ENCODE results near the gene PRKD1.

The PRKD1 gene

DNA sequence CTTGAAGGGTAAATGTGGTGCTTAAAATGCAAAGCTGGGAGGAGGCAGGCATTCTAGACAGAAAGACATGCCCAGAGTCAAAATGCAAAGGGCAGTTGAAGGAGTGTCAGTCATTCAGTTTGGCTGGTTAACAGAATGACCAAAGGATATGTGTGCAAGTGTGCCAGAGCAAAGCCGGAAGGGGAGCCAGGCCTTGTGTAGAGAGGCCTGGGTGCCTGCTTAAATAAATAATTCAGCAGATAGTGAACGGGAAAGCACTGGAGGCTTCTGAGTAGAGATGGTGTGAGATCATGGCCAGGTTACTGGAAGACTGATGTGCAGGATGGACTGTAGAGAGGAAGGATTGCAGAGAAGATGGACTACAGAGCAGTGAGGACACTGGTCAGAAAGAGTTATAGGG, 244.9 kb downstream of the PRKD1 start:
- Histone ChIP-seq H3K36me3 (ENCODE audit: control insufficient read depth, insufficient read depth, low read length) (no peaks in the 10 kb centered on the region), H3K9me3 (ENCODE audit: control insufficient read depth, insufficient read depth, low read depth, low read length) (no peaks in the 10 kb centered on the region), H3K9ac (ENCODE audit: low read length) (no peak overlapping the region), H3K27ac (ENCODE audit: low read depth, low read length) (no peak overlapping the region), H3K4me1 (ENCODE audit: control insufficient read depth, insufficient read depth, low read length) (no peaks in the 10 kb centered on the region), H3K27me3 (ENCODE audit: control insufficient read depth, insufficient read depth, low read length) (no peaks in the 10 kb centered on the region), H3K4me3 (ENCODE audit: low read depth, low read length) (no peak overlapping the region)

DNA sequence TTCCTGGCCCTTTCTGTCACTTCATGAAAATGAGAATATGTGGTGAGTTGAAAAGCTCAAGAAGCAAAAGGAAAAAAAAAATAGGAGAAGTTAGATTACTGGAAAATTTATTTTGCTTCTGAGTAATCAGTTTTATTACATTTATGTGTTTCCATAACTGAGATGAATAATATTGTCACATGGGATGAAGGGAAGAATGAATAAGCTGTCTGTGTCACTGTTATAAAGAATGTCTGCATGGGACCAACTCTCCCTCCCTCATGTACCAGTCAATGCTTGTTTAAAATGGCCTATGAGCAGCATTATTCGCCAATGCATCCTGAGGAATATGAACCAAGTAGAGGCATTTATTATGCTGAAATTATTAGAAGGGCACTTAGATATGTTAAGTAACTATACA, 246.3 kb downstream of the PRKD1 start:
- Histone ChIP-seq H3K4me1 (ENCODE audit: control insufficient read depth, insufficient read depth, low read length) (no peaks in the 10 kb centered on the region), H3K36me3 (ENCODE audit: control insufficient read depth, insufficient read depth, low read length) (no peaks in the 10 kb centered on the region), H3K27me3 (ENCODE audit: control insufficient read depth, insufficient read depth, low read length) (no peaks in the 10 kb centered on the region), H3K4me3 (ENCODE audit: low read depth, low read length) (no peak overlapping the region), H3K9ac (ENCODE audit: low read length) (no peak overlapping the region), H3K9me3 (ENCODE audit: control insufficient read depth, insufficient read depth, low read depth, low read length) (no peaks in the 10 kb centered on the region), H3K27ac (ENCODE audit: low read depth, low read length) (no peak overlapping the region)

DNA sequence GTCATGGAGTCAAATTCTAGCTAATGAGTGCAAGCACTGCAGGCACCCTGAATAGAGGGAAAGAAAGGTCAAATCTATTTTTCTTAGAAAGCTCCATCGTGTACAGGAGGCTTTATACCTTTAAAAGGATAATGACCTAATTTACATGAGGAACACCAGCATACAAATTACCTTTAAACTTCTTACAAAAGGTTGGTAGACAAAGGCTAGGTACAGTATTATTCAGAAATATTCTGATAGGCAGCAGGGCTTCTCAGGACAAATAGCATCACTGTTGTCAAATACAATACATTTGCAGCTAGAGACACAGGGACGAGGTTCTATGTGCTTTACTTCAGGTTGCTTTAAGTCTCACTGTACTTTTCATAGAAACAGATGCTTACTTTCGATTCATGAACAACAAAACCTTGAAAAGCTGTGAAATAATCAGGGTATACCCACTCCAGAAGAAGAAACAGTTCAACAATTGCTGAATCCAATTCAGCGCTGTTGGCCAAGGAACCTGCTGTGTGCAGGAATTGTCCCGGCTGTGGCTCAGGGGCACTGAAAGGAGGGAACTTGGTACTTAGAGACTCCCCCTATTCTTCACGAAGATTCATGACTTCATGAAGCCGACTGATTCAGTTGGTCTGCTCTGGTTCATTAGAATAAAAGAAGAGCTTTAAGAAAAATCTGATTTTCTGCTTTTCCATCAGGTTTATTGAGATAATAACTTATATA, 252.9 kb downstream of the PRKD1 start:
- H3K27me3 ChIP-seq (ENCODE audit: control insufficient read depth, insufficient read depth, low read length), result no peaks in the 10 kb centered on the region

DNA sequence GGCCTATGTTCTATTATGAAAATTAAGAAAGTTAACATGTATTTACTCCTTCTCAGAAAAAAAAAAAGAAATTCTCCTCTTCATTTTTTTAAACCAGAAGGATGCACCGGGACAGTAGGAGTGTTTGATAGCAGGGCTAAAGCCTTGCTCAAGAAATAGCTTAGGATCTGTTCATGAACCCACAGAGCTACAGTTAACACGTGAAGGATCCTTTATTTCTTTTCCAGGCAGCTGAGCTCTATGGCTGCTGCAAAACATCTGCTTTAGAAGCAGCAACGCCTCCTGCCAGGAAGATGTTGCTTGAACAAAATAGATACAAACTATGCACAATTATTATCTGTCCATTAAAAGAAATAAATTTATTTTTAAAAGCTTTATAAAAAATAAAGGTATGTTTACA, 254.8 kb downstream of the PRKD1 start:
- H3K9ac ChIP-seq (ENCODE audit: low read length), result no peak overlapping the region
- no peaks in the 10 kb centered on the region for H3K36me3 ChIP-seq (ENCODE audit: control insufficient read depth, insufficient read depth, low read length)
- no peak overlapping the region for H3K4me3 ChIP-seq (ENCODE audit: low read depth, low read length)
- peaks cover 5% of the 10 kb centered on the region; the same call in 1 of the 2 replicates for H3K4me1 ChIP-seq (ENCODE audit: control insufficient read depth, insufficient read depth, low read length)
- no peak overlapping the region for H3K27ac ChIP-seq (ENCODE audit: low read depth, low read length)
- H3K27me3 ChIP-seq (ENCODE audit: control insufficient read depth, insufficient read depth, low read length), result no peaks in the 10 kb centered on the region
- H3K9me3 ChIP-seq (ENCODE audit: control insufficient read depth, insufficient read depth, low read depth, low read length), result no peaks in the 10 kb centered on the region

More for the DNA sequence above, 252.9 kb downstream of the PRKD1 start:
- Histone ChIP-seq H3K4me1 (ENCODE audit: control insufficient read depth, insufficient read depth, low read length) (no peaks in the 10 kb centered on the region; the same call in 1 of the 2 replicates), H3K4me3 (ENCODE audit: low read depth, low read length) (no peak overlapping the region), H3K9ac (ENCODE audit: low read length) (no peak overlapping the region), H3K27ac (ENCODE audit: low read depth, low read length) (no peak overlapping the region), H3K9me3 (ENCODE audit: control insufficient read depth, insufficient read depth, low read depth, low read length) (no peaks in the 10 kb centered on the region), H3K36me3 (ENCODE audit: control insufficient read depth, insufficient read depth, low read length) (no peaks in the 10 kb centered on the region)

DNA sequence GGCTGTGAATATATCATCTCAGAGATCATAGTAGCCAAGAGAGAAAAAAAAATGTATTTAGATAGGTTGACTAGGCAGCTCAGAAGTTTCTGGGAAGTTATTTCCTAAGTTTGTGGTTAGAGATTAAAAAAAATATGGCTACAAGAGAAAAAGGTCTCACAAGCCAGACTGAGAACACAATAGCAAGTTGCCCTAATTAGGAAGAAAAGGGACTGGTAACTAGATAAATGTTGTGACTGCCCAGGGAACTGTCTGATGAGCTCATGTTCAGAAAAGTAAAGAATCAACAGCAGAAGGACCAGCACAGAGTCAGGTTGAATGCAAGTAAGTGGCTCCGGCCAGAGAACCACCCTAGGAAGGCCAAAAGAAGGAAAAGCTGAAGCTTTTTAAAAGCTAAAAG, 256.6 kb downstream of the PRKD1 start:
- no peaks in the 10 kb centered on the region for H3K9me3 ChIP-seq (ENCODE audit: control insufficient read depth, insufficient read depth, low read depth, low read length)
- H3K4me3 ChIP-seq (ENCODE audit: low read depth, low read length), result no peak overlapping the region
- no peaks in the 10 kb centered on the region for H3K36me3 ChIP-seq (ENCODE audit: control insufficient read depth, insufficient read depth, low read length)
- H3K9ac ChIP-seq (ENCODE audit: low read length), result no peak overlapping the region
- H3K27ac ChIP-seq (ENCODE audit: low read depth, low read length), result no peak overlapping the region
- H3K27me3 ChIP-seq (ENCODE audit: control insufficient read depth, insufficient read depth, low read length), result no peaks in the 10 kb centered on the region
- H3K4me1 ChIP-seq (ENCODE audit: control insufficient read depth, insufficient read depth, low read length), result peaks cover 5% of the 10 kb centered on the region; the same call in 1 of the 2 replicates

- no peak overlapping the region for H3K27ac ChIP-seq (ENCODE audit: low read depth, low read length)
- no peaks in the 10 kb centered on the region for H3K36me3 ChIP-seq (ENCODE audit: control insufficient read depth, insufficient read depth, low read length)
- H3K9me3 ChIP-seq (ENCODE audit: control insufficient read depth, insufficient read depth, low read depth, low read length), result no peaks in the 10 kb centered on the region
- no peaks in the 10 kb centered on the region for H3K27me3 ChIP-seq (ENCODE audit: control insufficient read depth, insufficient read depth, low read length)
- peaks cover 11% of the 10 kb centered on the region for H3K4me1 ChIP-seq (ENCODE audit: control insufficient read depth, insufficient read depth, low read length)
- no peak overlapping the region for H3K4me3 ChIP-seq (ENCODE audit: low read depth, low read length)
- H3K9ac ChIP-seq (ENCODE audit: low read length), result no peak overlapping the region
Measured at GRCh38 chr14:29668201-29668600, 259.4 kb downstream of the PRKD1 start.

GRCh38 chr14:29664515-29664914, 263.1 kb downstream of the PRKD1 start:
- Histone ChIP-seq H3K27ac (ENCODE audit: low read depth, low read length) (no peak overlapping the region), H3K36me3 (ENCODE audit: control insufficient read depth, insufficient read depth, low read length) (no peaks in the 10 kb centered on the region), H3K27me3 (ENCODE audit: control insufficient read depth, insufficient read depth, low read length) (no peaks in the 10 kb centered on the region), H3K4me1 (ENCODE audit: control insufficient read depth, insufficient read depth, low read length) (peaks cover 13% of the 10 kb centered on the region), H3K9me3 (ENCODE audit: control insufficient read depth, insufficient read depth, low read depth, low read length) (no peaks in the 10 kb centered on the region), H3K4me3 (ENCODE audit: low read depth, low read length) (no peak overlapping the region), H3K9ac (ENCODE audit: low read length) (no peak overlapping the region)

GRCh38 chr14:29663281-29663801, 264.3 kb downstream of the PRKD1 start:
- Histone ChIP-seq H3K27me3 (ENCODE audit: control insufficient read depth, insufficient read depth, low read length) (no peaks in the 10 kb centered on the region), H3K9me3 (ENCODE audit: control insufficient read depth, insufficient read depth, low read depth, low read length) (no peaks in the 10 kb centered on the region), H3K4me3 (ENCODE audit: low read depth, low read length) (peak overlapping the region; percentile 11; the same call in 1 of the 2 replicates), H3K27ac (ENCODE audit: low read depth, low read length) (0 out of 2 replicates have a peak overlapping the region, but pooled peaks have one; percentile 67), H3K36me3 (ENCODE audit: control insufficient read depth, insufficient read depth, low read length) (no peaks in the 10 kb centered on the region), H3K9ac (ENCODE audit: low read length) (no peak overlapping the region), H3K4me1 (ENCODE audit: control insufficient read depth, insufficient read depth, low read length) (peaks cover 12% of the 10 kb centered on the region)

- H3K27ac ChIP-seq (ENCODE audit: low read depth, low read length), result no peak overlapping the region
- peaks cover 3% of the 10 kb centered on the region; the same call in 1 of the 2 replicates for H3K9me3 ChIP-seq (ENCODE audit: control insufficient read depth, insufficient read depth, low read depth, low read length)
- H3K4me1 ChIP-seq (ENCODE audit: control insufficient read depth, insufficient read depth, low read length), result no peaks in the 10 kb centered on the region
Measured at GRCh38 chr14:29654901-29655550, 272.6 kb downstream of the PRKD1 start.

DNA sequence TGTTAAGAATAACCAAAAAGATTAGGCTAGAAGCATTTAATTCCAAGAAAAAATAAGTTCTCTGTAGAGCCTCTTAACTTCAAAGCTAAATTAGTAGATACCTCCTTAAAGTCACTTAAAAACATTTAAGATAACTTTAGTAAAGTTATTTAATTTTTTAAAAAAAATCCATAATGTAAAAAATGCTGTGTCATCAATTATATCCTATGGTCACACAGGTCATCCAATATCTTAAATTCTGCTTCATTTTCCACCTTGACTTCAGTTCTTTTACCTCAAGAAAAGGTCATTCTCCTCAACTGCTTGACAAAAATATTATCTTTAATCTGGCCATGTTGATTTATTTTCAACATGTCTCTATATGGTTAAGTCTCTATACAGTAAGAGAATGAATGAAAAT, 274.3 kb downstream of the PRKD1 start:
- peaks cover 6% of the 10 kb centered on the region; the same call in 1 of the 2 replicates for H3K9me3 ChIP-seq (ENCODE audit: control insufficient read depth, insufficient read depth, low read depth, low read length)
- H3K27ac ChIP-seq (ENCODE audit: low read depth, low read length), result no peak overlapping the region
- H3K9ac ChIP-seq (ENCODE audit: low read length), result no peak overlapping the region
- no peaks in the 10 kb centered on the region for H3K27me3 ChIP-seq (ENCODE audit: control insufficient read depth, insufficient read depth, low read length)
- H3K4me3 ChIP-seq (ENCODE audit: low read depth, low read length), result no peak overlapping the region
- H3K4me1 ChIP-seq (ENCODE audit: control insufficient read depth, insufficient read depth, low read length), result no peaks in the 10 kb centered on the region
- H3K36me3 ChIP-seq (ENCODE audit: control insufficient read depth, insufficient read depth, low read length), result no peaks in the 10 kb centered on the region

More at GRCh38 chr14:29654901-29655550, 272.6 kb downstream of the PRKD1 start:
- Histone ChIP-seq H3K27me3 (ENCODE audit: control insufficient read depth, insufficient read depth, low read length) (no peaks in the 10 kb centered on the region), H3K36me3 (ENCODE audit: control insufficient read depth, insufficient read depth, low read length) (no peaks in the 10 kb centered on the region), H3K9ac (ENCODE audit: low read length) (no peak overlapping the region), H3K4me3 (ENCODE audit: low read depth, low read length) (no peak overlapping the region)

GRCh38 chr14:29652571-29652970, 275.1 kb downstream of the PRKD1 start:
- Histone ChIP-seq H3K27ac (ENCODE audit: low read depth, low read length) (no peak overlapping the region), H3K9me3 (ENCODE audit: control insufficient read depth, insufficient read depth, low read depth, low read length) (peaks cover 13% of the 10 kb centered on the region), H3K9ac (ENCODE audit: low read length) (no peak overlapping the region), H3K4me3 (ENCODE audit: low read depth, low read length) (no peak overlapping the region), H3K36me3 (ENCODE audit: control insufficient read depth, insufficient read depth, low read length) (no peaks in the 10 kb centered on the region), H3K4me1 (ENCODE audit: control insufficient read depth, insufficient read depth, low read length) (no peaks in the 10 kb centered on the region), H3K27me3 (ENCODE audit: control insufficient read depth, insufficient read depth, low read length) (no peaks in the 10 kb centered on the region)

Measured in HUES6 (cell line).